Measurements from ENCODE around the gene ATP6V0A1.
"Not testable (repeated sequence)": the region's sequence is repeated elsewhere in the genome, so short reads cannot be mapped to it uniquely, and the experiment has no call there.

The ATP6V0A1 gene

GRCh38 chr17:42413464-42414040, 45.1 kb upstream of the ATP6V0A1 start:
- DNase-seq (ENCODE audit: low read depth, low spot score) = no peak
- no peak overlapping the region for H3K4me3 ChIP-seq (ENCODE audit: low read depth, low read length)
- in situ Hi-C loops (cut with HindIII; ENCODE audit: low sequenced_read_pairs) = no loop called here
- TF ChIP-seq CTCF (IDR thresholded peaks at IDR 0.05; ENCODE audit: low read depth, low read length) = no peak

GRCh38 chr17:42414704-42415409, 43.8 kb upstream of the ATP6V0A1 start:
- in situ Hi-C loops (cut with HindIII; ENCODE audit: low sequenced_read_pairs) = no loop called here
- no peak overlapping the region for H3K4me3 ChIP-seq (ENCODE audit: low read depth, low read length)
- DNase-seq (ENCODE audit: low read depth, low spot score) = no peak
- TF ChIP-seq CTCF (IDR thresholded peaks at IDR 0.05; ENCODE audit: low read depth, low read length) = no peak

- H3K4me3 ChIP-seq (ENCODE audit: low read depth, low read length); DNase-seq (ENCODE audit: low read depth, low spot score); in situ Hi-C loops (cut with HindIII; ENCODE audit: low sequenced_read_pairs): not testable (repeated sequence)
These were observed 40.7 kb upstream of the ATP6V0A1 start for GRCh38 chr17:42417981-42418380.

- H3K4me3 ChIP-seq (ENCODE audit: low read depth, low read length) = peak overlapping the region; percentile 99
- TF ChIP-seq CTCF (IDR thresholded peaks at IDR 0.05; ENCODE audit: low read depth, low read length) = no peak
- in situ Hi-C loops (cut with HindIII; ENCODE audit: low sequenced_read_pairs) = no loop called here
- no peak for DNase-seq (ENCODE audit: low read depth, low spot score)
These were observed 37.6 kb upstream of the ATP6V0A1 start for GRCh38 chr17:42421136-42421506.

GRCh38 chr17:42421507-42422338, 37.0 kb upstream of the ATP6V0A1 start:
- DNase-seq (ENCODE audit: low read depth, low spot score) = peak; percentile 79
- peak overlapping the region; percentile 99 for H3K4me3 ChIP-seq (ENCODE audit: low read depth, low read length)

GRCh38 chr17:42422412-42422957, 36.2 kb upstream of the ATP6V0A1 start:
- no peak for DNase-seq (ENCODE audit: low read depth, low spot score)

More at GRCh38 chr17:42421507-42422338, 37.0 kb upstream of the ATP6V0A1 start:
- in situ Hi-C loops (cut with HindIII; ENCODE audit: low sequenced_read_pairs) = no loop called here
- no peak for TF ChIP-seq CTCF (IDR thresholded peaks at IDR 0.05; ENCODE audit: low read depth, low read length)

More at GRCh38 chr17:42422412-42422957, 36.2 kb upstream of the ATP6V0A1 start:
- peak overlapping the region; percentile 99 for H3K4me3 ChIP-seq (ENCODE audit: low read depth, low read length)
- in situ Hi-C loops (cut with HindIII; ENCODE audit: low sequenced_read_pairs) = no loop called here
- no peak for TF ChIP-seq CTCF (IDR thresholded peaks at IDR 0.05; ENCODE audit: low read depth, low read length)

Measured in astrocyte of the spinal cord (primary cell).